Body of pancreas (tissue), 4 donors: Measurements from ENCODE around the gene PAX8.

Experiments
- CTCF ChIP-seq, 7 experiments: fragments of 450-650 bp in 4 of 7; fragments of 200-600 bp in 3 of 7; sonication (generic) in 3 of 7; IDR thresholded peaks; one replicate each; pipeline ENCODE4 v1.5.1; 2016 to 2019; ENCODE audit warnings: antibody characterized with exemption in 7 of 7
- POLR2A ChIP-seq, 3 donors: fragments of 450-650 bp; IDR thresholded peaks; one replicate each; pipeline ENCODE4 v1.6.1; 2016; ENCODE audit warnings: antibody characterized with exemption in 3 of 3, mild to moderate bottlenecking in 2 of 3

- TF ChIP-seq POLR2A (IDR thresholded peaks at IDR 0.05) (no peak), CTCF (IDR thresholded peaks at IDR 0.05) (no peak)
Observed at GRCh38 chr2:113246606-113247005, 32.1 kb downstream of the PAX8 start.
